Stimulated activated CD4-positive, alpha-beta T cell treated with anti-CD3 and anti-CD28 coated beads, TNF-alpha, amount 100 ng/mL, for 48 hours (primary cell): ENCODE data around the gene DMWD.

Experiments
- DNase-seq, 3 donors: peaks; one replicate each; pipeline ENCODE4 v3.0.0-alpha.2; 2020; ENCODE audit warnings: low read depth in 3 of 3

The DMWD gene

DNA sequence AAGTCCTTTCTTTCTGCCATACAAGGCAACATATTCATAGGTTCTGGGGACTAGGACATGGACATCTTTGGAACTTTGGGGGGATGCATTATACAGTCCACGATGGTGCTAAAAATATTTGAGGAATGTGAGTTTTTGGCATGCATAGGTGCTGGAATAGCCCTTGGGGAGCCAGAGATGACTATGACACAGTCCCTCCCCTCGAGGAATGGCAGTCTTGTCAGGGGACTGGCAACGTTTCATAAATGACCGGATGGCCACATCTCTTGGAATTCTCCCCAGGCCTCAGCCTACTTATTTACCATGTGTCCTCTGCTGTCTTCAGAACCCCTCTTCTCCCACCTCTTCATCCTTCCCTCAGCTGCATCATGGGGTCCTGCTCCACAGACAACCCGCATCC is 45.8 kb downstream of the DMWD start:
- no peak for DNase-seq

- DNase-seq: no peak
These were observed 47.0 kb downstream of the DMWD start for GRCh38 chr19:45745606-45746005.

- DNase-seq: no peak
These were observed 49.7 kb downstream of the DMWD start for GRCh38 chr19:45742969-45743368.

DNA sequence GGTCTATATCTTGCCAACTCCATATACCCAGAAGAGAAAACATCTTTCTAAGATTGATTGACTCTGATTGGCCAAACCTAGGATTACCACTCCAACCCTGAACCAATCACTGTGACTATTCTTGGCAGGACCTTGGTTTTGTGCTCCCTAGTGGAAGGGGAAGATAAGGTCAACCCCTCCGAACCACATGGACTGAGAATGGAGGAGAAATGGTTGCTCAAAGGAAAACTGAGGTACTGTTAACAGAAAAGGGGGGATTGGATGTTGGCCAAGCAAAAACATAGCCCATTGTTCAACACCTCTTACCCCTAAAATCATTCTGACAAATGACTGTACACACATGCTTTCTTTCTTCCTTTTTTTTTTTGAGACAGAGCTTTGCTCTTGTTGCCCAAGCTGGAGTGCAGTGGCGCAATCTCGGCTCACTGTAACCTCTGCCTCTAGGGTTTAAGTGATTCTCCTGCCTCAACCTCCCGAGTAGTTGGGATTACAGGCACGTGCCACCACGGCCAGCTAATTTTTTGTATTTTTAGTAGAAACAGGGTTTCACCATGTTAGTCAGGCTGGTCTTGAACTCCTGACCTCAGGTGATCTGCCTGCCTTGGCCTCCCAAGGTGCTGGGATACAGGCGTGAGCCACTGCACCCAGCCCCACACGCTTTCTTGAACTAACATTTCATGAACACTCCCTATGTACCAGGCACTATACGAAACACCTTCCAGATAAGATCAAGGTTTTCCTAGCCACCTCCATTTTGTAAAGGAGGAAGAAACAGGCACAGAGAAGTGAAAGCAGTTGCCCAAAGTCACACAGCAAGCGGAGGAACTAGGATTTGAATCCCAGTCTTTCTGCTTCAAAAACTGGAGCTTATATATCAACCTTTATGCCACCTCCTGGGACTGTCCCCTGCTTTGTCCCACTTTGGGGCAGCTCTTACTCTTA is 52.9 kb downstream of the DMWD start:
- DNase-seq: no peak

DNA sequence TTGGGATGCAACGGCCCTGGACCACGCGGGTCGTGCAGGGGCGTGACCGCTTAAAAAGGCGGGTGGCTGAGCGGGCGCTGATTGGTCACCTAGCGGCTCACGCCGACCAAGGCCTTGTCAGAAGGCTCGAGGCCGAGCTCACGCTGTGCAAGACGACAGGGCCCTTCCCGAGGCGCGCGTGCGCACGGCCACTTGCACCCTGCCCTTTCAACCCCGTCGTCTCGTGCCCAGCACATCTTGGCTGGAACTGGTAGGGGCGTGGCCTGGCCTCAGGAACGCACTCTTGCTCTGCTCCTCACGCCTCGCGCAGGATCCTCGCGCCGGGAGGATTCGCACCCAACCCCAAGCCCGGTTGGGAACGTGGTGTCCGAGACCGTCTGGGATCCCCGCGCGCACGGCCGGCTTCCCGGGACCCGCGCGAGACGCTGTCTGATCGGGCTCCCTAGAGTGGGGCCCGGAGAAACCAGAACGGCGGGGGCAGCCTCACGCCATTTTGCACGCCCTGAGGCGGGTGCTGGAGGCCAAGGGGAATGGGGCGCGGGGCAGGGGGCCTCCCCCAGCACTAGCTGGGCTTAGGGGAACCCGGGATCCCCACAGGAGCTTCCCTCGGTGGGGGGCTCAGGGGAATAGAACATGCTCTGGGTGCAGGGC is 59.4 kb downstream of the DMWD start, which contains the start of gene MEIOSIN:
Gene MEIOSIN, plus strand, starts transcription at position 280 of the 651 bp plus-strand sequence. CDS start 1,938 bp downstream, outside the sequence.
- DNase-seq: no peak
